Stimulated activated CD4-positive, alpha-beta T cell treated with anti-CD3 and anti-CD28 coated beads, Interleukin-15, amount 100 ng/mL, for 48 hours (primary cell): ENCODE data around the gene BPIFB3.
A peak's percentile ranks its signal among the peaks of the same experiment; 100 is the strongest.
"Not testable (repeated sequence)": the region's sequence is repeated elsewhere in the genome, so short reads cannot be mapped to it uniquely, and the experiment has no call there.

Source experiments
- DNase-seq, 2 donors: peaks; one replicate each; pipeline ENCODE4 v3.0.0-alpha.2; 2020; ENCODE audit warnings: low read depth in 2 of 2

BPIFB3 gene

DNA sequence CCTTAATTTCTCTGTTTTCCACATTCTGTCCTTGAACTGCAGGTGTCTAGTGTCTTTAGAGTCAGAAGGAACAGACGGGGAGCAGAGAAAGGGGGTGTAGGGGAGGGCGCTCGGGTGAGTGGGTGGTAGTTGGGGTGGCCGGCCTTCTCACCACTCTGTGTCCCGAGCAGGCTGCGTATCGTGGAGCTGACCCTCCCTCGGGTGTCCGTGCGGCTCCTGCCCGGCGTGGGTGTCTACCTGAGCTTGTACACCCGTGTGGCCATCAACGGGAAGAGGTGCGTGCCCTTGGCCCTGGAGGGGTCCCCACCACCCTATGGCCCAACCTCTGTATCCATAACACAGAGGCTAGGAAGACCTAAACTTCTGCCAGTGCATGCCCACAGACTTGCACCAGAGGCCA, 31.0 kb downstream of the BPIFB3 start:
- DNase-seq, result no peak

DNA sequence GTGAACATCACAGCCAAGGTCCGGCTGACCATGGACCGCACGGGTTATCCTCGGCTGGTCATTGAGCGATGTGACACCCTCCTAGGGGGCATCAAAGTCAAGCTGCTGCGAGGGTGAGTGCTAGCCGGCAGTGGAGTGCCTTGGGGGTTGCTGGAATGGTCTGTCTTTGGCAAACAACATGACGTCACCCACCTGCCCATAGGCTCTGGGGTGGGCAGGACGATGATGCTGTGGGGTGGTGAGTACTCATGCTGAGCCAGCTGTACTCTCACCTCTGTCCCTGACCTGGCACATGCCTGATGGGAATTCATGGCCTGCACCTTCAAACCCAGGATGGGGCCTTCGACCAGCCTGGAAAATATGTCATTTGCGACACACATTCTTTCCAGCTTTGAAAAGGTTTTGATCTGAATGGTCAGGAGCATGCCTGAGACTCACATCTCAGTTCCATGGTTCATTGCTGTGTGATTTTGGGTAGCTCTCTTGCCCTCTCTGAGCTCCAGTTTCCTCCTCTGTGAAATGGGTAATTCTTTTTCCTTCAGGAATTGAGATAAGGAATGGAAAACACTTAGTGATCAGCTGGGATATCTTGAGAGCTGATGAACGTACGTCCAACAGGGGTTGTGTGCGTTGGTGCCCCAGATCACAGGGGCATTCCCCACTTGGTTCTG, 32.5 kb downstream of the BPIFB3 start:
- DNase-seq, result no peak

DNA sequence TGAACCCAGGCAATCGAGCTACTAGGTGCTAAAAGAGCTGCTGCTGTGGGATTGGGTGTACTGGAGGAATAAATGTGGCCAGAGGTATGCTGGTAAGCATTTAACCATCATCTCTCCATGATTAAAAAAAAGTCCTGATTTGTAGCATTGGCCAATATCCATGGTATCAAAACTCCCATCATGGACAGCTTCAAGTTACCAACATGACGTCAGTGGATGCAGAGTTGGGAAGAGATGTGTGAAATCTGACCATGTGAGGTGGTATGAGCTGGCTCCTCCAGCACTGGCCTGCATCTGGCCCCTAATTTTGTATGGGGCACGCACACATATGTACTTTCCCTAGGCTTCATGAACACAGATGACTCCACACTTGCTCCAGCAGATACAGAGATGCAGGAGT, 37.4 kb downstream of the BPIFB3 start:
- DNase-seq, result no peak

- DNase-seq, result no peak
Measured at GRCh38 chr20:33091693-33092092, 38.0 kb downstream of the BPIFB3 start.

- no peak for DNase-seq
Measured at GRCh38 chr20:33092361-33092760, 38.7 kb downstream of the BPIFB3 start.

DNA sequence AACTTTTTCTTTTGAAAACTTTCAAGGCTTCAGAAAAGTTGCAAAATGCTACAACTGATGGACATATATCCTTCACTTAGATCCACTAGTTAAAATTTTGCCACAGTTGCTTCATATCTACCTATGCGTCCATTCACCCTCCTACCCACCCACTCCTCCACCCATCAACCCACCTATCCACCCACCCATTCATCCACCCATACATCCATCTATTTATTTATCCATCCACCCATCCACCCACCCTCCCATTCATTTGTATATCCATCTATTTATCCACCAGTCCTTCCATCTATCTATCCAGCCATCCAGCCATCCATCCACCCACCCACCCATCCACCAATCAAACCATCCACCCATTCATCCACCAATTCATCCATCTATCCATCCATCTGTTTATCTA, 39.4 kb downstream of the BPIFB3 start:
- DNase-seq, result no peak

- no peak for DNase-seq
Measured at GRCh38 chr20:33093582-33093981, 39.9 kb downstream of the BPIFB3 start.

DNA sequence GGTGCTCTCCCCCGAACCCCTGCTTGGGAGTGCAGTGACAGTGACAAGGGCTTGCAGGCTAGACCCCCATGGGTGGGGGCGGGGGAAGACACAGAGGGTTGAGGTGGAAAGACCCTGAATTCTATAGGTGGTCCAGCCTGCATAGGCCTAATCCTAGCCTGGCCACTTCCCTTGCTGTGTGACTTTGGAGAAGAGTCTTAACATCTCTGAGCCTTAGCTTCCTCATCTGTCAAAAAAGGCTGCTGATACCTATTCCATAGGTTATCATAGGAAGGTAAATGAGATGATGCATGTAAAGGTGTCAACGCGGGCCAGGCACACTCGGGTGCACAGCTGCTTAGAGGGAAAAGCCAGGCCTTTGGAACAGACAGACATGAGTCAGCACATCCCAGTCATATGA, 41.5 kb downstream of the BPIFB3 start:
- no peak for DNase-seq

DNA sequence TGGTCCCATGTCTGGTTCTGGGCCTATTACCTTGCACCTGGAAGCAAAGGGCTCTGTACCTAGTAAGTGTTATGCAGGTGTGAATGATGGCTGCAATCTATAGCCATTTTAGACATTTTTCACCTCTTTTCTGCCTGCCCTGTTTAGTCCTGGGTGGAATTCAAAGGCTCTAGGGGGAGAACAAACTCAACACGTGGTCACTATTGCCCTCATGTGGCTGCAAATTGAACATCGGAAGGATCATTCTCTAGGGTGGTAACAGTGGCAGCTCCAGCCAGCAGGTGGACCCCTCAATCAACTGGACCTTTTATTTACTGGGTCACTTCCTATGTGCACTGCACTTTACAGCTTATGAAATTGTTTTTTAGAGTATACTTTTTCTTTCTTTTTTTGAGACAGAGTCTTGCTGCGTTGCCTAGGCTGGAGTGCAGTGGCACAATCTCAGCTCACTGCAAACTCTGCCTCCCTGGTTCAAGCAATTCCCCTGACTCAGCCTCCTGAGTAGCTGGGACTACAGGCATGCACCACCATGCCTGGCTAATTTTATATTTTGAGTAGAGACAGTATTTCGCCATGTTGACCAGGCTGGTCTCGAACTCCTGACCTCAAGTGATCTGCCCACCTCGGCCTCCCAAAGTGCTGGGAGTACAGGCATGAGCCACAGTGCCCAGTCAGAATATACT, 42.3 kb downstream of the BPIFB3 start:
- peak; percentile 6 to 19 for DNase-seq

GRCh38 chr20:33097001-33097400, 43.3 kb downstream of the BPIFB3 start:
- DNase-seq, result no peak

GRCh38 chr20:33099843-33100538, 46.3 kb downstream of the BPIFB3 start:
- no peak for DNase-seq

- DNase-seq, result no peak
Measured at GRCh38 chr20:33103556-33103955, 49.9 kb downstream of the BPIFB3 start.

DNA sequence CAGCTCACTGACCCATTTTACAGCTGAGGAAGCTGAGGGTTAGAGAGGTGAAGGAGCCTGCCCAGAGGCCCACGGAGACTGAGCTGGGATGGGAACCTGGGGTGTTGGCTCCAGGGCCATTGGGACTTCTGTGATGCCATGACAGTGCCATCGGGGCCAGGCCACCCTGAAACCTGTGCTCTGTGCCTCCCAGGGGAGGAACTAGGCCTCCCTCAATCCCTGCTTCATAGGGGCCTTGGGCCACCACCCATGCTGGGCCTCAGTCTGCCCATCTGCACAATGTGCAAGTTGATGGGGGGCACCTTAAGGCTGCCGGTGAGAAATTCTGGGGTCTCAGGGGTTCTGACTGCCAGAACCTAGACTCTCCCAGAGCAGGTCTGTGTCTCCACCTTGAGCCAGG, 50.6 kb downstream of the BPIFB3 start:
- no peak for DNase-seq

- no peak for DNase-seq
Measured at GRCh38 chr20:33105316-33105924, 51.7 kb downstream of the BPIFB3 start.

GRCh38 chr20:33106058-33106620, 52.4 kb downstream of the BPIFB3 start:
- not testable (repeated sequence) for DNase-seq

DNA sequence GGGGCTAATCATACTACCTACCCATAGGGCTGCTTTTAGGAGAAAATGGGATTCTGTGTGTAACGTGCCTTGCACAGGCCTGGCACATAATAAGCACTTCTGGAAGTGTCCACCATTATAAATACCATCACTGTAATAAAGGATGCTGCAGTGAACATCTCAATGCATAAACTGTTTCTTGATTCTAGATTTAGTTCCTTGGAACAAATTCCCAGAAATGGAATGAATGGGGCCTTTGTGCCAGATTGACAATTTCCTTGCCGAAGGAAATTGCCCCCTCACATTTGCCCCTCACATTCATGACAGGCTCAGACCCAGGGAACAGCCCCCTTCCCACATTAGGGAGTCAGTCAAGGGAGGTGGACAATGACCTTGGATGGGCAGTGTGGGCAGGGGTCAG, 55.0 kb downstream of the BPIFB3 start:
- DNase-seq, result no peak

DNA sequence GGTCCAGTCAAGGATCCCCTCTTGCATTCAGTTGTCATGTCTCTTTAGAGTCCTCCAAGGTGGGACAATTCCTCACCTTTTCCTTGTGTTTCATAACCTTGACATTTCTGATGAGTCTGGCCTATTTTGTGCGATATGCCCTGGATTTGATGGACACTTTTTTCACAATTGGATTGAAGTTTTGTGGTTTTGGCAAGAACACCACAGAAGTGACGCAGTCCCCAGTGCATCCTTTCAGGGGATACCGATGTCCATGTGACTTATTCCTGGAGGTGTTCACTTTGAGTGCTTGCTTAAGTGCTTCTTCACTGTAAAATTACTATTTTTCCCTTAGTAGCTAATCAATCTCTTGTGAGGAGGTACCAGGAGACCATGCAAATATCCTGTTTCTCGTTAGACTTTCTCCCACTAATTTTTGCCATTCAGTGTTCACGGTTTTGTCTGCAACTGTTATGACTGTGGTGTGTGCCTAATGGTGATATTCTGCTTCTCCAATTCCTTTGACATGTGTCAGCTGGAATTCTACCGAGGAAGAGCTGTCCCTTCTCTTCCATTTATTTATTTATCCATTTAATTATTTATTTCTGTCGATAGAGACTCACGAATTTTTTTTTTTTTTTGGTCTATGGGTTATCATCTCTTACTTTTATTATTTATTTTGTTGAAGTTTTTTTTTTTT, 56.6 kb downstream of the BPIFB3 start:
- DNase-seq, result no peak

DNA sequence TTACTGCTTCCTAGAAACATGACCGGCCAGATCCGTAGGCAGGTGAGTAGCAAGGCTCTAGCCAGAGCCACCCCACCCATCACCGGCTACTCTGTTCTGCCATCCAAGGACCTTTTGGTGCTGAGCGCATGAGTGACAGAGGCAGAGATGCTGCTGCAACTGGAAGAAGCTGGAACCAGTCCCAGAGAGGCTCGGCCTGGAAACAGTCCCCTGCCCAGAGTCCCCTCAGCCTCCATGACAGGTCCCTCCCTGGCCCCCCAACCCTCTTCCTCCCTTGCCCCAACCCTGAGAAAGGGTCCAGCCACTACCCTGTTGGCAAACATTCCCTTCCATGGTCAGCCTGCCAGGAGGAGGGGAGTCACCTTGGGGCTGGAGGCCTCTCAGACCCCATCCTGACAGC, 57.6 kb downstream of the BPIFB3 start:
- no peak for DNase-seq

- DNase-seq, result no peak
Measured at GRCh38 chr20:33112547-33113386, 59.1 kb downstream of the BPIFB3 start.

GRCh38 chr20:33113387-33113908, 59.7 kb downstream of the BPIFB3 start:
- DNase-seq, result no peak

DNA sequence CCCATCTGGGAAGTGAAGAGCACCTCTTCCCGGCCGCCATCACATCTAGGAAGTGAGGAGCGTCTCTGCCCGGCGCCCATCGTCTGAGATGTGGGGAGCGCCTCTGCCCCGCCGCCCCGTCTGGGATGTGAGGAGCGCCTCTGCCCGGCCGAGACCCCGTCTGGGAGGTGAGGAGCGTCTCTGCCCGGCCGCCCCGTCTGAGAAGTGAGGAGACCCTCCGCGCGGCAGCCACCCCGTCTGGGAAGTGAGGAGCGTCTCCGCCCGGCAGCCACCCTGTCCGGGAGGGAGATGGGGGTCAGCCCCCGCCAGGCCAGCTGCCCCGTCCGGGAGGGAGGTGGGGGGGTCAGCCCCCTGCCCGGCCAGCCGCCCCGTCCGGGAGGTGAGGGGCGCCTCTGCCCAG, 61.8 kb downstream of the BPIFB3 start:
- DNase-seq, result not testable (repeated sequence)
